Parathyroid adenoma (tissue), 2 donors: ENCODE data around the gene PURB.
"Not testable (repeated sequence)": the region's sequence is repeated elsewhere in the genome, so short reads cannot be mapped to it uniquely, and the experiment has no call there.

Experiments used
- H2AFZ ChIP-seq: fragments of 300-600 bp; sonication (generic); one replicate; pipeline ENCODE4 v1.7.0; 2017; ENCODE audit warnings: antibody characterized with exemption, mild to moderate bottlenecking
- H3K27ac ChIP-seq: fragments of 300-600 bp; sonication (generic); one replicate; pipeline ENCODE4 v1.7.0; 2017
- H3K27me3 ChIP-seq: fragments of 300-600 bp; sonication (generic); one replicate; pipeline ENCODE4 v1.7.0; 2017; ENCODE audit warnings: low read length; ENCODE audit not compliant: control insufficient read depth, insufficient read depth
- H3K36me3 ChIP-seq: fragments of 300-600 bp; sonication (generic); one replicate; pipeline ENCODE4 v1.7.0; 2017; ENCODE audit warnings: low read length; ENCODE audit not compliant: control insufficient read depth, insufficient read depth
- H3K4me1 ChIP-seq: fragments of 300-600 bp; sonication (generic); one replicate; pipeline ENCODE4 v1.7.0; 2017; ENCODE audit warnings: control low read depth
- H3K4me2 ChIP-seq: fragments of 300-600 bp; sonication (generic); one replicate; pipeline ENCODE4 v1.7.0; 2017; ENCODE audit warnings: low read length
- H3K4me3 ChIP-seq: fragments of 300-600 bp; sonication (generic); one replicate; pipeline ENCODE4 v1.7.0; 2017; ENCODE audit warnings: low read depth, low read length
- H3K79me2 ChIP-seq: fragments of 300-600 bp; sonication (generic); one replicate; pipeline ENCODE4 v1.7.0; 2017; ENCODE audit warnings: control low read depth
- H3K9ac ChIP-seq: fragments of 300-600 bp; sonication (generic); one replicate; pipeline ENCODE4 v1.7.0; 2017; ENCODE audit warnings: mild to moderate bottlenecking
- H3K9me3 ChIP-seq: fragments of 300-600 bp; sonication (generic); one replicate; pipeline ENCODE4 v1.7.0; 2017; ENCODE audit warnings: low read length; ENCODE audit not compliant: control insufficient read depth
- TF ChIP-seq, protein P1 (sequence below): fragments of 300-600 bp; sonication (generic); IDR thresholded peaks from one replicate; pipeline ENCODE4 v1.7.0; 2017; ENCODE audit warnings: antibody characterized with exemption, mild to moderate bottlenecking
- donor health status: primary hyperparathyroidism.

Gene PURB

DNA sequence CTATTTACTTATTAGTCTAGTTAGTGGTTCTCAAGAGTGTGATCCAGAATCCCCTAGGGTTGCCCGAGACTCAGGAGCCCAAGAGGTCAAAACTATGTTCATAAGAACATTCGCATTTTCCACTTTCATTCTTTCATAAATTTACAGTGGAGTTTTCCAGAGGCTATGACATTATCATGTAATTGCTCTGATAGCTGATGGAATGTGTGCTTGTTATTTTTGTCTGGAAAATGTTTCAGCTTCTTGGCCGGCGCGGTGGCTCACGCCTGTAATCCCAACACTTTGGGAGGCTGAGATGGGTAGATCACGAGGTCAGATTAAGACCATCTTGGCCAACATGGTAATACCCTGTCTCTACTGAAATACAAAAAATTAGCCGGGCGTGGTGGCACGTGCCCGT lies 10.1 kb downstream of the PURB start:
- TF ChIP-seq, protein P1, sequence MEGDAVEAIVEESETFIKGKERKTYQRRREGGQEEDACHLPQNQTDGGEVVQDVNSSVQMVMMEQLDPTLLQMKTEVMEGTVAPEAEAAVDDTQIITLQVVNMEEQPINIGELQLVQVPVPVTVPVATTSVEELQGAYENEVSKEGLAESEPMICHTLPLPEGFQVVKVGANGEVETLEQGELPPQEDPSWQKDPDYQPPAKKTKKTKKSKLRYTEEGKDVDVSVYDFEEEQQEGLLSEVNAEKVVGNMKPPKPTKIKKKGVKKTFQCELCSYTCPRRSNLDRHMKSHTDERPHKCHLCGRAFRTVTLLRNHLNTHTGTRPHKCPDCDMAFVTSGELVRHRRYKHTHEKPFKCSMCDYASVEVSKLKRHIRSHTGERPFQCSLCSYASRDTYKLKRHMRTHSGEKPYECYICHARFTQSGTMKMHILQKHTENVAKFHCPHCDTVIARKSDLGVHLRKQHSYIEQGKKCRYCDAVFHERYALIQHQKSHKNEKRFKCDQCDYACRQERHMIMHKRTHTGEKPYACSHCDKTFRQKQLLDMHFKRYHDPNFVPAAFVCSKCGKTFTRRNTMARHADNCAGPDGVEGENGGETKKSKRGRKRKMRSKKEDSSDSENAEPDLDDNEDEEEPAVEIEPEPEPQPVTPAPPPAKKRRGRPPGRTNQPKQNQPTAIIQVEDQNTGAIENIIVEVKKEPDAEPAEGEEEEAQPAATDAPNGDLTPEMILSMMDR, result no peak

DNA sequence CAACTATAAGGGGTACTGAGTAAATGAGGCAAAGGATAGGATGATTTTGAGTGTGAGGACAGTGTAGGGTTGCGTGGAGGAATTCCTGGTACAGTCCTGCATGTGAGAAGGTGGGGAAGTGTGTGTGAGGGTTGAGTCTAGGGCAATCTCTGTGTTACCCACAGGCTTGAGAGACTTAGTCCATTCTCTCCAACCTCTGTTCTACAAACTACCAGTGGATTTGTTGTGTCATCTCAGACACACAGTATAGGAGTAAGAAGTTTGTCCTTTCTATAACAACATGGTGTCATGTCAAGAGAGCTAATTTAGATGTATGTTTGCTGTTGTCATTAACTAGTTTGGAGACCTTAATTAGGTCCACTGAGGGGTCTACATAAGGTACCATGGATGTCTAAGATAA lies 12.5 kb downstream of the PURB start:
- Histone ChIP-seq H3K4me2 (no peak overlapping the region), H3K4me3 (no peak overlapping the region), H3K9me3 (no peaks in the 10 kb centered on the region), H3K79me2 (peaks cover 11% of the 10 kb centered on the region), H3K4me1 (no peaks in the 10 kb centered on the region), H3K27me3 (no peaks in the 10 kb centered on the region), H3K36me3 (no peaks in the 10 kb centered on the region), H2AFZ (no peak overlapping the region), H3K9ac (no peak overlapping the region), H3K27ac (no peak overlapping the region)
- TF ChIP-seq, protein P1, result no peak

More for the DNA sequence above, 10.1 kb downstream of the PURB start:
- Histone ChIP-seq H3K36me3 (no peaks in the 10 kb centered on the region), H3K27ac (no peak overlapping the region), H3K4me3 (no peak overlapping the region), H3K4me1 (peaks cover 5% of the 10 kb centered on the region), H3K27me3 (no peaks in the 10 kb centered on the region), H3K4me2 (no peak overlapping the region), H3K79me2 (peaks cover 20% of the 10 kb centered on the region), H3K9ac (no peak overlapping the region), H2AFZ (no peak overlapping the region), H3K9me3 (no peaks in the 10 kb centered on the region)

DNA sequence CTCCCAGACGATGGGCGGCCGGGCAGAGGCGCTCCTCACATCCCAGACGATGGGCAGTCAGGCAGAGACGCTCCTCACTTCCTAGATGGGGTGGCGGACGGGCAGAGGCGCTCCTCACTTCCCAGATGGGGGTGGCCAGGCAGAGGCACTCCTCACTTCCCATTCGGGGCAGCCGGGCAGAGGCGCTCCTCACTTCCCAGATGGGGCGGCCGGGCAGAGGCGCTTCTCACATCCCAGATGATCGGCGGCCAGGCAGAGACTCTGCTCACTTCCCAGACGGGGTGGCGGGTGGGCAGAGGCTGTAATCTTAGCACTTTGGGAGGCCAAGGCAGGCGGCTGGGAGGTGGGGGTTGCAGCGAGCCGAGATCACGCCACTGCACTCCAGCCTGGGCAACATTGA lies 13.4 kb downstream of the PURB start:
- not testable (repeated sequence) for H3K27ac ChIP-seq, H2AFZ ChIP-seq, H3K9me3 ChIP-seq, H3K36me3 ChIP-seq, H3K4me2 ChIP-seq, H3K4me3 ChIP-seq, H3K27me3 ChIP-seq, H3K9ac ChIP-seq, H3K4me1 ChIP-seq
- peaks cover 11% of the 10 kb centered on the region for H3K79me2 ChIP-seq

DNA sequence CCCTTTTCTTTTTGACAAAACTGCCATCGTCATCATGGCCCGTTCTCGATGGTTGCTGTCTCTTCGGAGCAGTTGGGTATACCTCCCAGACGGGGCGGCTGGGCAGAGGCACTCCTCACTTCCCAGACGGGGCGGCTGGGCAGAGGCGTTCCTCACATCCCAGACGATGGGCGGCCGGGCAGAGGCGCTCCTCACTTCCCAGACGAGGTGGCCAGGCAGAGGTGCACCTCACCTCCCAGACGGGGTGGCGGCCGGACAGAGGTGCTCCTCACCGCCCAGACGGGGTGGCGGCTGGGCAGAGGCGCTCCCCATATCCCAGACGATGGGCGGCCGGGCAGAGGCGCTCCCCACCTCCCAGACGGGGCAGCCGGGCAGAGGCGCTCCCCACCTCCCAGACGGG lies 14.6 kb downstream of the PURB start:
- not testable (repeated sequence) for H3K27me3 ChIP-seq, H3K27ac ChIP-seq, H3K36me3 ChIP-seq, H2AFZ ChIP-seq, H3K9me3 ChIP-seq, H3K4me3 ChIP-seq, H3K4me2 ChIP-seq, H3K9ac ChIP-seq, H3K4me1 ChIP-seq
- H3K79me2 ChIP-seq, result peaks cover 11% of the 10 kb centered on the region

DNA sequence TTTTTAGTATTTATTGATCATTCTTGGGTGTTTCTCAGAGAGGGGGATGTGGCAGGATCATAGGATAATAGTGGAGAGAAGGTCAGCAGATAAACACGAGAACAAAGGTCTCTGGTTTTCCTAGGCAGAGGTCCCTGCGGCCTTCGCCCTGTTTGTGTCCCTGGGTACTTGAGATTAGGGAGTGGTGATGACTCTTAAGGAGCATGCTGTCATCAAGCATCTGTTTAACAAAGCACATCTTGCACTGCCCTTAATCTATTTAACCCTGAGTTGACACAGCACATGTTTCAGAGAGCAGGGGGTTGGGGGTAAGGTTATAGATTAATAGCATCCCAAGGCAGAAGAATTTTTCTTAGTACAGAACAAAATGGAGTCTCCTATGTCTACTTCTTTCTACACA lies 15.0 kb downstream of the PURB start:
- H3K27ac ChIP-seq, H3K4me2 ChIP-seq, H3K36me3 ChIP-seq, H3K4me3 ChIP-seq, H3K4me1 ChIP-seq, H3K27me3 ChIP-seq, H3K9me3 ChIP-seq, H3K9ac ChIP-seq, H2AFZ ChIP-seq: not testable (repeated sequence)
- H3K79me2 ChIP-seq, result peaks cover 11% of the 10 kb centered on the region

DNA sequence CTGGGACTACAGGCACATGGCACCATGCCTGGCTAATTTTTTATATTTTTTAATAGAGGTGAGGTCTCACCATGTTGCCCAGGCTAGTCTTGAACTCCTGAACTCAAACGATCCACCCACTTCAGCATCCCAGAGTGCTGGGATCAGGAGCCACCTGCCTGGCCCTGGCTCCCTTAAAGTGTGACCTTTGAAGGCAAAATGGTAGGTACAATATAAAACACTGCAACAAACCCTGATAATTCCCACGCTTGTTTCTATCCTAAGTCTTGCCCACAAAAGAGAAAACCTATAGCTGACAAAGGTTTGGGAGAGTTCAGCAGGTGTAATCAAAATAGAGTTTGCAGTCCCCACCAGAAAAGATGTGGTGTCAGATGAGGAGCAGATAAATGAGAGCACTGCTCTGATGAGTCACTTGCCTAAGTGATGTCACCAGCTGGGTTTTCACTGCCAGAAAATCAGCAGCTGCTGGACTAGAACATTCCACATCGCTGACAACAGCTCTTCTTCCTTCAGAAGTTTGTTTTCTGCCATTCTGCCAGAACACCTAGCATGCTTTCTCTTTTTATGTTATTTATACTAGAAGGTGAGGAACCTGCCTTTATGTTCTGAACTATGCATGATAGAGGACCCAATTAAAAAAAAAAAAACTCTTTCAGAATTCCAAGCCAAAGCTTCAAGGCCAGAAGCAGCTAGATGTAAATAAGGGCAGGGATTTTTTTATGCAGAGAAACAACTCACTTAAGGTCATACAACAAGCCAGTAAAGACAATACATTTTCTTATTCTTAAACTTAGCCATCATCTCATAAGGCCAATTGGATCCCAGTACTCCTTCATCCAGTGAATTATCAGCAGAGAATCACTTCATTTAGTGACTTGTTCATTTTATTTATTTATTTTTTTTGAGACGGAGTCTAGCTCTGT lies 18.0 kb downstream of the PURB start:
- no peak overlapping the region for H2AFZ ChIP-seq
- no peak overlapping the region for H3K4me2 ChIP-seq
- H3K79me2 ChIP-seq, result peaks cover 4% of the 10 kb centered on the region
- H3K4me1 ChIP-seq, result no peaks in the 10 kb centered on the region
- TF ChIP-seq, protein P1, result no peak
- H3K4me3 ChIP-seq, result no peak overlapping the region
- no peak overlapping the region for H3K9ac ChIP-seq
- no peaks in the 10 kb centered on the region for H3K27me3 ChIP-seq
- H3K27ac ChIP-seq, result no peak overlapping the region
- H3K9me3 ChIP-seq, result no peaks in the 10 kb centered on the region
- H3K36me3 ChIP-seq, result no peaks in the 10 kb centered on the region

DNA sequence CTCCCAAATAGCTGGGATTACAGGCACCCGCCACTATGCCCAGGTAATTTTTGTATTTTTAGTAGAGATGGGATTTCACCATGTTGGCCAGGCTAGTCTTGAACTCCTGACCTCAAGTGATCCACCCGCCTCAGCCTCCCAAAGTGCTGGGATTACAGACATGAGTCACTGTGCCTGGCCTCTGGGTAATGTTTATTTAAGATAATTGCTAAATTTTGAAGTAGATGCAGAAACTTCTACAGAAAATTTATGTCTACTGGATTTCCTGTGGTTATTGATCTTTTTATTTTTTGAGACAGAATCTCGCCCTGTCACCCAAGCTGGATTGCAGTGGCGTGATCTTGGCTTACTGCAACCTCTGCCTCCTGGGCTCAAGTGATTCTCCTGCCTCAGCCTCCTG lies 23.4 kb downstream of the PURB start:
- not testable (repeated sequence) for H3K4me1 ChIP-seq, H3K9me3 ChIP-seq, H3K27me3 ChIP-seq

More for the DNA sequence above, 23.4 kb downstream of the PURB start:
- H2AFZ ChIP-seq, H3K4me2 ChIP-seq, H3K4me3 ChIP-seq, H3K36me3 ChIP-seq, H3K27ac ChIP-seq, H3K79me2 ChIP-seq, H3K9ac ChIP-seq: not testable (repeated sequence)
